GM23338 (cell line): ENCODE data around the gene CRTC3. TPM values are rescaled to one million over a fixed set of nuclear protein-coding genes. Genes with fewer than 3 reads are reported as not detected.

Experiments
- ATAC-seq: fragments of 200-7000 bp; cut with Tn5 transposase; 3 replicates; pipeline ENCODE4 v1.9.1; 2020
- DNase-seq: peaks from one replicate; pipeline ENCODE4 v3.0.0-alpha.2; 2015; ENCODE audit warnings: low spot score
- H2AFZ ChIP-seq: fragments of 200-600 bp; sonication (generic); 2 replicates; pipeline ENCODE4 v1.8.0; 2016; ENCODE audit warnings: antibody characterized with exemption, mild to moderate bottlenecking, moderate library complexity
- H3F3A ChIP-seq: fragments of 200-600 bp; sonication (generic); replicated peaks from 2 replicates; pipeline ENCODE4 v1.8.0; 2017; ENCODE audit warnings: antibody characterized with exemption, mixed run types, low read depth
- H3K27ac ChIP-seq: fragments of 200-600 bp; sonication (generic); 2 replicates; pipeline ENCODE4 v1.6.1; 2016; ENCODE audit warnings: low read depth
- H3K27me3 ChIP-seq: fragments of 200-600 bp; sonication (generic); 2 replicates; pipeline ENCODE4 v1.8.0; 2016; ENCODE audit warnings: mild to moderate bottlenecking, mixed run types, moderate library complexity; ENCODE audit not compliant: insufficient read depth
- H3K36me3 ChIP-seq: fragments of 200-600 bp; sonication (generic); 2 replicates; pipeline ENCODE4 v1.8.0; 2016; ENCODE audit warnings: mild to moderate bottlenecking; ENCODE audit not compliant: insufficient read depth
- H3K4me1 ChIP-seq: fragments of 200-600 bp; sonication (generic); 2 replicates; pipeline ENCODE4 v1.8.0; 2016; ENCODE audit warnings: mild to moderate bottlenecking, moderate library complexity; ENCODE audit not compliant: insufficient read depth
- H3K4me2 ChIP-seq: fragments of 200-600 bp; sonication (generic); 2 replicates; pipeline ENCODE4 v1.7.1; 2017; ENCODE audit warnings: mixed run types
- H3K4me3 ChIP-seq: fragments of 200-600 bp; sonication (generic); 2 replicates; pipeline ENCODE4 v1.6.1; 2016; ENCODE audit warnings: mixed run types
- H3K79me2 ChIP-seq: fragments of 200-600 bp; sonication (generic); replicated peaks from 2 replicates; pipeline ENCODE4 v1.8.0; 2017; ENCODE audit warnings: mild to moderate bottlenecking; ENCODE audit not compliant: insufficient read depth
- H3K9me2 ChIP-seq: fragments of 200-600 bp; sonication (generic); 2 replicates; pipeline ENCODE4 v1.8.0; 2017; ENCODE audit not compliant: insufficient read depth
- H4K20me1 ChIP-seq: fragments of 200-600 bp; sonication (generic); replicated peaks from 2 replicates; pipeline ENCODE4 v1.8.0; 2017; ENCODE audit warnings: mild to moderate bottlenecking; ENCODE audit not compliant: insufficient read depth
- H3K27ac Mint-ChIP-seq: 2 replicates; pipeline ENCODE4 v1.8.0; 2020; ENCODE audit warnings: inconsistent platforms, mild to moderate bottlenecking, moderate library complexity, mixed read lengths
- H3K27me3 Mint-ChIP-seq: 3 replicates; pipeline ENCODE4 v1.8.0; 2022; ENCODE audit warnings: low read depth, mild to moderate bottlenecking, moderate library complexity, mixed read lengths, inconsistent platforms; ENCODE audit not compliant: insufficient read depth, poor library complexity
- H3K36me3 Mint-ChIP-seq: 3 replicates; pipeline ENCODE4 v1.8.0; 2021; ENCODE audit warnings: low read depth, mild to moderate bottlenecking, inconsistent platforms, moderate library complexity, mixed read lengths
- H3K4me1 Mint-ChIP-seq: 3 replicates; pipeline ENCODE4 v1.8.0; 2020; ENCODE audit warnings: mild to moderate bottlenecking, inconsistent platforms, mixed read lengths
- H3K4me3 Mint-ChIP-seq: 3 replicates; pipeline ENCODE4 v1.8.0; 2021; ENCODE audit warnings: moderate library complexity, mild to moderate bottlenecking, inconsistent platforms, mixed read lengths
- H3K9me3 Mint-ChIP-seq: 3 replicates; pipeline ENCODE4 v1.8.0; 2020; ENCODE audit warnings: moderate library complexity, mild to moderate bottlenecking, inconsistent platforms, mixed read lengths
- CREB1 ChIP-seq: fragments of 250-450 bp; sonication (Bioruptor Pico); IDR thresholded peaks from 2 replicates; pipeline ENCODE4 v1.5.0; 2020; ENCODE audit warnings: low read depth, mild to moderate bottlenecking, moderate library complexity
- JUNB ChIP-seq: IDR thresholded peaks from one replicate; pipeline ENCODE4 v1.6.1; 2016; ENCODE audit warnings: antibody characterized with exemption; ENCODE audit not compliant: unreplicated experiment
- STAT1 ChIP-seq: IDR thresholded peaks from one replicate; pipeline ENCODE4 v1.6.1; 2016; ENCODE audit warnings: antibody characterized with exemption; ENCODE audit not compliant: unreplicated experiment
- ZNF114 ChIP-seq: fragments of 250-450 bp; sonication (Bioruptor Pico); IDR thresholded peaks from 2 replicates; pipeline ENCODE4 v1.5.0; 2020; ENCODE audit warnings: mild to moderate bottlenecking, moderate library complexity
- polyA plus RNA-seq: library from polyadenylated mRNA; unstranded; fragments of >200 nt; fragmentation: Nextera tagmentation; extraction: Ambion mirVana; gene quantifications from 2 replicates; pipeline ENCODE4 v1.2.1, GENCODE V29; 2016
- total RNA-seq: library from RNA; depleted of rRNA; stranded (reverse); fragments of >200 nt; shearing (Covaris generic); gene quantifications from 2 replicates; pipeline ENCODE4 v1.2.3, GENCODE V29; 2014
- TF ChIP-seq, protein P1 (sequence below), 2 experiments: fragments of 200-600 bp in 1 of 2; sonication (generic) in 1 of 2; conservative IDR thresholded peaks; 2 replicates each; pipeline versions ENCODE4 v1.5.1 to v1.6.1; 2016 to 2017; ENCODE audit warnings: antibody characterized with exemption in 2 of 2, low read depth in 2 of 2, mild to moderate bottlenecking in 2 of 2, moderate library complexity in 1 of 2
- TF ChIP-seq, protein P2 (sequence below): fragments of 250-450 bp; sonication (Bioruptor Pico); IDR thresholded peaks from 2 replicates; pipeline ENCODE4 v1.5.0; 2020; ENCODE audit warnings: mild to moderate bottlenecking, moderate library complexity

Gene CRTC3
- total and polyA plus RNA-seq, 2 experiments from 2014 or later, result 2.8 to 3.8 TPM

DNA sequence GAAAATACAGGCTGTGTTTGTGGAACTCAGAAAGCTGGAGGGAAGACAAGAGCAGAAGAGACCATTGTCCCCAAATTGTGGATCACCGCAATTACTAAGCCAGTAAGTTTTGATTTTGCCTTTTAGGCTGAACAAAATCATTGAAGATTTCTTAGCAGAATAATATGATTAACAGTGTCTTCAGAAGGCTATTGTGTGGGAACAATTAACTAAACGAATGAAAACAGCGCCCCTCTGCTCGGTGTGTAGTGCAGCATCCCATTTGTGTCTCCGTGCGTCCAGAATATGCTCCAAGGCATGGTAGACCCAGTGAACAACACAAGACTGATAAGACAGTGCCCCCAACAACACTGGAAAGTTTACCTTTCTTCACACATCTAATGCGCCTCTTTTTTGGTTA, 71.2 kb downstream of the CRTC3 start:
- peaks cover 3% of the 10 kb centered on the region for H3K27me3 Mint-ChIP-seq
- Histone ChIP-seq H3K79me2 (no peaks in the 10 kb centered on the region), H3K27me3 (no peaks in the 10 kb centered on the region), H3K36me3 (no peaks in the 10 kb centered on the region), H3K4me1 (peaks cover 3% of the 10 kb centered on the region; the same call in 1 of the 2 replicates), H3K9me2 (no peaks in the 10 kb centered on the region), H4K20me1 (no peaks in the 10 kb centered on the region; the same call in 1 of the 2 replicates), H3K4me2 (no peak overlapping the region), H2AFZ (no peak overlapping the region), H3K4me3 (no peak overlapping the region), H3K27ac (no peak overlapping the region), H3F3A (no peaks in the 10 kb centered on the region)
- no peak overlapping the region for H3K4me3 Mint-ChIP-seq
- H3K27ac Mint-ChIP-seq, result no peak overlapping the region
- H3K9me3 Mint-ChIP-seq, result no peaks in the 10 kb centered on the region
- no peaks in the 10 kb centered on the region; the same call in 2 of the 3 replicates for H3K36me3 Mint-ChIP-seq
- H3K4me1 Mint-ChIP-seq, result peaks cover 10% of the 10 kb centered on the region
- DNase-seq (no peak), ATAC-seq (no peak)
- TF ChIP-seq, protein P1, sequence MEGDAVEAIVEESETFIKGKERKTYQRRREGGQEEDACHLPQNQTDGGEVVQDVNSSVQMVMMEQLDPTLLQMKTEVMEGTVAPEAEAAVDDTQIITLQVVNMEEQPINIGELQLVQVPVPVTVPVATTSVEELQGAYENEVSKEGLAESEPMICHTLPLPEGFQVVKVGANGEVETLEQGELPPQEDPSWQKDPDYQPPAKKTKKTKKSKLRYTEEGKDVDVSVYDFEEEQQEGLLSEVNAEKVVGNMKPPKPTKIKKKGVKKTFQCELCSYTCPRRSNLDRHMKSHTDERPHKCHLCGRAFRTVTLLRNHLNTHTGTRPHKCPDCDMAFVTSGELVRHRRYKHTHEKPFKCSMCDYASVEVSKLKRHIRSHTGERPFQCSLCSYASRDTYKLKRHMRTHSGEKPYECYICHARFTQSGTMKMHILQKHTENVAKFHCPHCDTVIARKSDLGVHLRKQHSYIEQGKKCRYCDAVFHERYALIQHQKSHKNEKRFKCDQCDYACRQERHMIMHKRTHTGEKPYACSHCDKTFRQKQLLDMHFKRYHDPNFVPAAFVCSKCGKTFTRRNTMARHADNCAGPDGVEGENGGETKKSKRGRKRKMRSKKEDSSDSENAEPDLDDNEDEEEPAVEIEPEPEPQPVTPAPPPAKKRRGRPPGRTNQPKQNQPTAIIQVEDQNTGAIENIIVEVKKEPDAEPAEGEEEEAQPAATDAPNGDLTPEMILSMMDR (conservative IDR thresholded peaks at IDR 0.05; ENCODE audit: low read depth in 2 of 2), result peak; percentile 22 to 26; a peak in 1 of 4 replicates
- TF ChIP-seq STAT1, result no peak

DNA sequence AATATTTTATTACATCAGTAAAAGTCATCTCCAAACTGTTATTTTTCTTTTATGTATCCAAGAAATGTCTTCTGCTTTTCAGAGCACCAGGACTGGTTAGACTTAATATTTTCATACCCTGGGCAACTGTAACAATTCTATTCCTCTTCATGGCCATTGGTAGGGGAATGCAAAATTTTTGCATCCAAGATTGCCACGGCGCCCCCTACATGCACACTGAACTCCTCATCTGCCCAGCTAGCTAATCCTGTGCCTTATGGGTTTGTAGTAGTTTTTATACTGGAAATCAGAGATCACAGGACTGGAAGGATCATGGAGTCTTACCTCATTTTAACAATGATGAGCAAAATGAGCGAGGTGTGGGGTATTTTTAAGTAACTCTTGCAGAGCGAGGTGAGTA, 74.2 kb downstream of the CRTC3 start:
- Histone ChIP-seq H4K20me1 (no peaks in the 10 kb centered on the region; the same call in 1 of the 2 replicates), H3K4me3 (no peak overlapping the region), H3K9me2 (no peaks in the 10 kb centered on the region), H3F3A (no peaks in the 10 kb centered on the region), H3K79me2 (no peaks in the 10 kb centered on the region), H3K4me1 (peaks cover 9% of the 10 kb centered on the region), H3K4me2 (no peak overlapping the region), H3K27ac (no peak overlapping the region), H3K36me3 (no peaks in the 10 kb centered on the region), H3K27me3 (no peaks in the 10 kb centered on the region), H2AFZ (no peak overlapping the region)
- DNase-seq (peak; percentile 42), ATAC-seq (peak; percentile 59)
- H3K36me3 Mint-ChIP-seq, result no peaks in the 10 kb centered on the region; the same call in 2 of the 3 replicates
- no peak overlapping the region for H3K27ac Mint-ChIP-seq
- H3K4me1 Mint-ChIP-seq, result peaks cover 17% of the 10 kb centered on the region
- no peaks in the 10 kb centered on the region for H3K9me3 Mint-ChIP-seq
- no peak overlapping the region for H3K4me3 Mint-ChIP-seq
- H3K27me3 Mint-ChIP-seq, result peaks cover 1% of the 10 kb centered on the region
- no peak for TF ChIP-seq ZNF114 (CRISPR knock-in tag)
- TF ChIP-seq, protein P1 (conservative IDR thresholded peaks at IDR 0.05; ENCODE audit: low read depth in 2 of 2), result peak; percentile 70 to 77

DNA sequence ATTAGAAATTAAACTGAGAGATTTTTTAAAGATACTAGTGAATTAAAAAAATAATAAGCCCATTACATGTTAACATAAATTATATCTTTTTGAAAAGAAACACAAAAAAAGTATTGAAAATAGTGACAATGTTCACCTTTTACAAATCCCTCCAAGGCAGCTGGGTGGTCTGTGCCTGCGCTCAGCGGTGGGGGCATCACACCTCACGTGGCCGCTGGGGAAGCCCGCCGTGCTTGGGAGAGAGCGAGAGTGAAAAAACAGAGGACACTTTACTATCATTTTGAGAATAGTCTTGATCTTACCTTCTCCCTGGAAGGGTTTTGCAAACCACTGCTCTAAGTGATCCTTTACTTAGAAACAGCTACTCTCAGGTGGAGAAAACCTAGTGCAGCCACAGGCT, 76.9 kb downstream of the CRTC3 start:
- Histone ChIP-seq H3K4me3 (no peak overlapping the region), H3K27ac (no peak overlapping the region), H3K36me3 (no peaks in the 10 kb centered on the region), H2AFZ (no peak overlapping the region), H3K4me2 (no peak overlapping the region), H3K9me2 (no peaks in the 10 kb centered on the region), H4K20me1 (no peaks in the 10 kb centered on the region; the same call in 1 of the 2 replicates), H3K4me1 (peaks cover 27% of the 10 kb centered on the region), H3K79me2 (no peaks in the 10 kb centered on the region), H3F3A (no peaks in the 10 kb centered on the region), H3K27me3 (no peaks in the 10 kb centered on the region)
- no peak for ATAC-seq
- peaks cover 5% of the 10 kb centered on the region for H3K27me3 Mint-ChIP-seq
- peaks cover 44% of the 10 kb centered on the region for H3K4me1 Mint-ChIP-seq
- H3K9me3 Mint-ChIP-seq, result no peaks in the 10 kb centered on the region
- no peak overlapping the region for H3K27ac Mint-ChIP-seq
- no peak for DNase-seq
- no peaks in the 10 kb centered on the region; the same call in 2 of the 3 replicates for H3K36me3 Mint-ChIP-seq
- no peak overlapping the region for H3K4me3 Mint-ChIP-seq
- TF ChIP-seq, protein P2, sequence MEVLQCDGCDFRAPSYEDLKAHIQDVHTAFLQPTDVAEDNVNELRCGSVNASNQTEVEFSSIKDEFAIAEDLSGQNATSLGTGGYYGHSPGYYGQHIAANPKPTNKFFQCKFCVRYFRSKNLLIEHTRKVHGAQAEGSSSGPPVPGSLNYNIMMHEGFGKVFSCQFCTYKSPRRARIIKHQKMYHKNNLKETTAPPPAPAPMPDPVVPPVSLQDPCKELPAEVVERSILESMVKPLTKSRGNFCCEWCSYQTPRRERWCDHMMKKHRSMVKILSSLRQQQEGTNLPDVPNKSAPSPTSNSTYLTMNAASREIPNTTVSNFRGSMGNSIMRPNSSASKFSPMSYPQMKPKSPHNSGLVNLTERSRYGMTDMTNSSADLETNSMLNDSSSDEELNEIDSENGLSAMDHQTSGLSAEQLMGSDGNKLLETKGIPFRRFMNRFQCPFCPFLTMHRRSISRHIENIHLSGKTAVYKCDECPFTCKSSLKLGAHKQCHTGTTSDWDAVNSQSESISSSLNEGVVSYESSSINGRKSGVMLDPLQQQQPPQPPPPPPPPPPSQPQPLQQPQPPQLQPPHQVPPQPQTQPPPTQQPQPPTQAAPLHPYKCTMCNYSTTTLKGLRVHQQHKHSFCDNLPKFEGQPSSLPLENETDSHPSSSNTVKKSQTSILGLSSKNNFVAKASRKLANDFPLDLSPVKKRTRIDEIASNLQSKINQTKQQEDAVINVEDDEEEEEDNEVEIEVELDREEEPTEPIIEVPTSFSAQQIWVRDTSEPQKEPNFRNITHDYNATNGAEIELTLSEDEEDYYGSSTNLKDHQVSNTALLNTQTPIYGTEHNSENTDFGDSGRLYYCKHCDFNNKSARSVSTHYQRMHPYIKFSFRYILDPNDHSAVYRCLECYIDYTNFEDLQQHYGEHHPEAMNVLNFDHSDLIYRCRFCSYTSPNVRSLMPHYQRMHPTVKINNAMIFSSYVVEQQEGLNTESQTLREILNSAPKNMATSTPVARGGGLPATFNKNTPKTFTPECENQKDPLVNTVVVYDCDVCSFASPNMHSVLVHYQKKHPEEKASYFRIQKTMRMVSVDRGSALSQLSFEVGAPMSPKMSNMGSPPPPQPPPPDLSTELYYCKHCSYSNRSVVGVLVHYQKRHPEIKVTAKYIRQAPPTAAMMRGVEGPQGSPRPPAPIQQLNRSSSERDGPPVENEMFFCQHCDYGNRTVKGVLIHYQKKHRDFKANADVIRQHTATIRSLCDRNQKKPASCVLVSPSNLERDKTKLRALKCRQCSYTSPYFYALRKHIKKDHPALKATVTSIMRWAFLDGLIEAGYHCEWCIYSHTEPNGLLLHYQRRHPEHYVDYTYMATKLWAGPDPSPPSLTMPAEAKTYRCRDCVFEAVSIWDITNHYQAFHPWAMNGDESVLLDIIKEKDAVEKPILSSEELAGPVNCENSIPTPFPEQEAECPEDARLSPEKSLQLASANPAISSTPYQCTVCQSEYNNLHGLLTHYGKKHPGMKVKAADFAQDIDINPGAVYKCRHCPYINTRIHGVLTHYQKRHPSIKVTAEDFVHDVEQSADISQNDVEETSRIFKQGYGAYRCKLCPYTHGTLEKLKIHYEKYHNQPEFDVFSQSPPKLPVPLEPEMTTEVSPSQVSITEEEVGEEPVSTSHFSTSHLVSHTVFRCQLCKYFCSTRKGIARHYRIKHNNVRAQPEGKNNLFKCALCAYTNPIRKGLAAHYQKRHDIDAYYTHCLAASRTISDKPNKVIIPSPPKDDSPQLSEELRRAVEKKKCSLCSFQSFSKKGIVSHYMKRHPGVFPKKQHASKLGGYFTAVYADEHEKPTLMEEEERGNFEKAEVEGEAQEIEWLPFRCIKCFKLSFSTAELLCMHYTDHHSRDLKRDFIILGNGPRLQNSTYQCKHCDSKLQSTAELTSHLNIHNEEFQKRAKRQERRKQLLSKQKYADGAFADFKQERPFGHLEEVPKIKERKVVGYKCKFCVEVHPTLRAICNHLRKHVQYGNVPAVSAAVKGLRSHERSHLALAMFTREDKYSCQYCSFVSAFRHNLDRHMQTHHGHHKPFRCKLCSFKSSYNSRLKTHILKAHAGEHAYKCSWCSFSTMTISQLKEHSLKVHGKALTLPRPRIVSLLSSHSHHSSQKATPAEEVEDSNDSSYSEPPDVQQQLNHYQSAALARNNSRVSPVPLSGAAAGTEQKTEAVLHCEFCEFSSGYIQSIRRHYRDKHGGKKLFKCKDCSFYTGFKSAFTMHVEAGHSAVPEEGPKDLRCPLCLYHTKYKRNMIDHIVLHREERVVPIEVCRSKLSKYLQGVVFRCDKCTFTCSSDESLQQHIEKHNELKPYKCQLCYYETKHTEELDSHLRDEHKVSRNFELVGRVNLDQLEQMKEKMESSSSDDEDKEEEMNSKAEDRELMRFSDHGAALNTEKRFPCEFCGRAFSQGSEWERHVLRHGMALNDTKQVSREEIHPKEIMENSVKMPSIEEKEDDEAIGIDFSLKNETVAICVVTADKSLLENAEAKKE (CRISPR knock-in tag), result no peak
- no peak for TF ChIP-seq JUNB
- no peak for TF ChIP-seq CREB1 (CRISPR knock-in tag)
- no peak for TF ChIP-seq STAT1
